Neuronal stem cell (in vitro differentiated cells): ENCODE data around the gene ZIC4.

Experiments used
- DNase-seq: peaks from one replicate; pipeline ENCODE4 v3.0.0-alpha.2; 2013; ENCODE audit warnings: low spot score
- H2AFZ ChIP-seq: one replicate; pipeline ENCODE4 v1.6.1; 2013; ENCODE audit warnings: mild to moderate bottlenecking, low read length, inconsistent platforms
- H2AK5ac ChIP-seq: 2 replicates; pipeline ENCODE4 v1.6.1; 2013; ENCODE audit warnings: low read depth, mild to moderate bottlenecking, inconsistent platforms, low read length, moderate library complexity, mixed read lengths
- H2BK120ac ChIP-seq: 2 replicates; pipeline ENCODE4 v1.6.1; 2013; ENCODE audit warnings: low read depth, mild to moderate bottlenecking, inconsistent platforms, low read length, moderate library complexity, mixed read lengths
- H2BK12ac ChIP-seq: one replicate; pipeline ENCODE4 v1.6.1; 2013; ENCODE audit warnings: low read length, inconsistent platforms
- H2BK15ac ChIP-seq: 2 replicates; pipeline ENCODE4 v1.6.1; 2013; ENCODE audit warnings: mild to moderate bottlenecking, low read length, inconsistent platforms, mixed read lengths
- H2BK5ac ChIP-seq: one replicate; pipeline ENCODE4 v1.6.1; 2013; ENCODE audit warnings: inconsistent platforms, mild to moderate bottlenecking, low read length, moderate library complexity
- H3K14ac ChIP-seq: one replicate; pipeline ENCODE4 v1.6.1; 2013; ENCODE audit warnings: low read length, inconsistent platforms
- H3K18ac ChIP-seq: 2 replicates; pipeline ENCODE4 v1.6.1; 2013; ENCODE audit warnings: low read length, inconsistent platforms
- H3K23ac ChIP-seq: 2 replicates; pipeline ENCODE4 v1.6.1; 2013; ENCODE audit warnings: low read depth, mild to moderate bottlenecking, mixed read lengths, low read length, inconsistent platforms; ENCODE audit not compliant: poor library complexity
- H3K27ac ChIP-seq: replicated peaks from 3 replicates; pipeline ENCODE4 v1.5.1; 2013; ENCODE audit warnings: low read length, inconsistent platforms
- H3K27me3 ChIP-seq, 3 experiments: 2 replicates each; pipeline ENCODE4 v1.6.1; 2013; ENCODE audit warnings: low read length in 3 of 3, mild to moderate bottlenecking in 2 of 3, inconsistent platforms in 1 of 3, low read depth in 1 of 3, mixed read lengths in 1 of 3, moderate library complexity in 1 of 3; ENCODE audit not compliant: control insufficient read depth in 3 of 3, insufficient read depth in 3 of 3
- H3K36me3 ChIP-seq, 2 donors: replicated peaks in 1 of 2; 2 replicates each; pipeline ENCODE4 v1.6.1; 2013; ENCODE audit warnings: low read length in 2 of 2; ENCODE audit not compliant: control insufficient read depth in 2 of 2, insufficient read depth in 2 of 2
- H3K4ac ChIP-seq: 2 replicates; pipeline ENCODE4 v1.6.1; 2013; ENCODE audit warnings: inconsistent platforms, mild to moderate bottlenecking, low read length, moderate library complexity
- H3K4me1 ChIP-seq, 2 donors: 1 replicate in 1 of 2; 2 replicates in 1 of 2; pipeline ENCODE4 v1.6.1; 2013; ENCODE audit warnings: low read length in 2 of 2, low read depth in 1 of 2; ENCODE audit not compliant: control insufficient read depth in 2 of 2, insufficient read depth in 1 of 2
- H3K4me2 ChIP-seq: one replicate; pipeline ENCODE4 v1.6.1; 2013; ENCODE audit warnings: mild to moderate bottlenecking, low read length, inconsistent platforms; ENCODE audit not compliant: insufficient read depth, poor library complexity, severe bottlenecking
- H3K4me3 ChIP-seq, 2 donors: 2 replicates each; pipeline ENCODE4 v1.5.1; 2013; ENCODE audit warnings: low read length in 2 of 2, mild to moderate bottlenecking in 2 of 2, inconsistent platforms in 1 of 2, moderate library complexity in 1 of 2
- H3K79me1 ChIP-seq: one replicate; pipeline ENCODE4 v1.6.1; 2013; ENCODE audit warnings: low read depth, mild to moderate bottlenecking, inconsistent platforms, low read length, moderate library complexity
- H3K9ac ChIP-seq: one replicate; pipeline ENCODE4 v1.6.1; 2013; ENCODE audit warnings: mild to moderate bottlenecking, low read depth, low read length, inconsistent platforms; ENCODE audit not compliant: poor library complexity
- H3K9me3 ChIP-seq, 2 donors: replicated peaks in 1 of 2; 2 replicates each; pipeline versions ENCODE3 to v1.6.1; 2013; ENCODE audit warnings: low read length in 2 of 2, mild to moderate bottlenecking in 2 of 2, inconsistent platforms in 1 of 2, low read depth in 1 of 2, mixed read lengths in 1 of 2, moderate library complexity in 1 of 2; ENCODE audit not compliant: control insufficient read depth in 2 of 2, insufficient read depth in 1 of 2
- H4K8ac ChIP-seq: one replicate; pipeline ENCODE4 v1.6.1; 2013; ENCODE audit warnings: low read depth, mild to moderate bottlenecking, inconsistent platforms, low read length, moderate library complexity
- H4K91ac ChIP-seq: one replicate; pipeline ENCODE4 v1.6.1; 2013; ENCODE audit warnings: low read length, low read depth, mild to moderate bottlenecking, inconsistent platforms; ENCODE audit not compliant: poor library complexity
- WGBS, 2 donors: extraction: QIAGEN DNeasy Blood & Tissue Kit; methylation state at CpG; one replicate each; pipeline ENCODE4 v1.1.7; 2013; ENCODE audit warnings: missing lambda C conversion rate in 2 of 2, mixed read lengths in 1 of 2; ENCODE audit not compliant: insufficient read length in 2 of 2, insufficient replicate concordance in 1 of 2; ENCODE audit errors: extremely low coverage in 2 of 2; 5-methylcytosine and 5-hydroxymethylcytosine counted together

The ZIC4 gene

DNA sequence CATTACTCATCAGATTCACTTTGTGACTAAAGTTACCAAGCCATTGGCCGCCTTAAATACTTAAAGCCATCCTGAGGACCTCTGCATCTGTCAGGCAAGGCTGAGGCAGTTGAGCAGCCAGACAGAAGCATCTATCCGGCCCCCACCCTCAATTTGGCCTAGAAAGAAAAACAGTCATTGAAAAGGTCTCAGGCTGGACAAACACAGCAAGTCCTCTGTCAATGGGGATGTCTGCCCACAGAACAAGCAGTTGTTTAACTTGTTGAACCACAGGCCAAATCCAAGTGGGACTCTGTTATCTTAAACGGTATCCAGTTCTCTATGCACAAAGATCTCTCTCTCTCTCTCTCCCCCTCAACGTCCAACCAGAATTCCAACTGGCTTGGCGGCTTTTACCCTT is 2.8 kb downstream of the ZIC4 start:
- Histone ChIP-seq H2BK5ac (no peak overlapping the region), H3K4me2 (no peak overlapping the region), H2AK5ac (no peak overlapping the region), H3K27ac (no peak overlapping the region), H4K91ac (no peak overlapping the region), H2BK12ac (no peak overlapping the region), H3K4ac (no peak overlapping the region), H3K9me3 (no peaks in the 10 kb centered on the region), H3K23ac (no peak overlapping the region), H3K18ac (no peak overlapping the region), H3K4me3 (no peak overlapping the region), H2BK15ac (no peak overlapping the region), H3K14ac (no peak overlapping the region), H2AFZ (no peak overlapping the region), H2BK120ac (no peak overlapping the region), H3K9ac (no peak overlapping the region), H3K4me1 (peaks cover 8 to 16% of the 10 kb centered on the region in 2 donors), H3K27me3 (peaks cover 9 to 61% (median 53%) of the 10 kb centered on the region in 3 experiments), H3K79me1 (peaks cover 4% of the 10 kb centered on the region), H4K8ac (no peak overlapping the region), H3K36me3 (no peaks in the 10 kb centered on the region)
- WGBS, 2 donors, result no CpG with 5 or more reads among the region's 5 CpGs
- DNase-seq, result no peak

DNA sequence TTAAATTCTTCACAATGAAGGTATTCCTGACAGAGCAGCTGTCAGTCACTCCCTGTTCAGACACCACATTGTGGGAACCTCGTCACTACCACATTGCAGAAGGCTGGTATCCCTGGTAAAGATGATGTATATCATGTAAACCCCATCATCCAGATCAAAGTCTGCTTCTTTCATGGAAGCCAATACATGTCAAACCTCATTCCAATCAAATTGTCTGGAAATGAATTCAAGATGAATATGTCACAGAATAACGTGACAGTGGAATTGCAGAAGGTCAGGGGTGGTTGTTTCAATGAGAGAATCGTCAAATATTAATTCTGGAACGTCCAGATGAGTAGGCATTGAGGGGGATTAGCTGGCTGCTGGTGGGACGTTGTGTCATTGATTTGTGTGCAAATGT is 4.2 kb downstream of the ZIC4 start:
- Histone ChIP-seq H2BK5ac (no peak overlapping the region), H3K27ac (no peak overlapping the region), H4K8ac (no peak overlapping the region), H3K4me3 (no peak overlapping the region), H2BK120ac (no peak overlapping the region), H3K36me3 (no peaks in the 10 kb centered on the region), H4K91ac (no peak overlapping the region), H3K4ac (no peak overlapping the region), H3K23ac (no peak overlapping the region), H3K18ac (no peak overlapping the region), H3K4me2 (no peak overlapping the region), H3K14ac (no peak overlapping the region), H3K9me3 (peaks cover 0 to 4% of the 10 kb centered on the region in 2 donors), H2AFZ (no peak overlapping the region), H2BK12ac (no peak overlapping the region), H3K4me1 (peaks cover 4 to 17% of the 10 kb centered on the region in 2 donors), H3K79me1 (peaks cover 4% of the 10 kb centered on the region), H2BK15ac (no peak overlapping the region), H3K27me3 (peaks cover 7 to 52% (median 51%) of the 10 kb centered on the region in 3 experiments), H2AK5ac (no peak overlapping the region), H3K9ac (no peak overlapping the region)
- WGBS, 2 donors, result no CpG with 5 or more reads among the region's 5 CpGs
- DNase-seq, result no peak

DNA sequence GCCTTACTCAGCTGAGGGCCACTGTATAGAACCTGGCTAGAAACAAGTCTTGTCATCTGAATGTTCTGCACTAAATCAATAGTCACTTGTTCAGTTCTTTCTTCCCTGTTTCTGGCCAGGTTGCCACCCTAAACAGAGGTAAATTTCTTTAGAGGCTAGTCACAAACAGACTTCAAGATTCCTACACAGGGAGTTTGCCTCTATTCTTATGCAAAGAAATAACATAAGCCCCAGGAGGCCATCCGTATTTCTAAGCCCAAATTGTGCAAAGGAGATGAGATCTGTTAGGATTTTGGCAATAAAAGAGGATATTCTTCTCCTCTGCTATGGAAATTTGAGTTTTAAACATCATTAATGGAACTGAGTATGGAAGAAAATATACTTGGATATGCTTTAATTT is 4.9 kb downstream of the ZIC4 start:
- WGBS, 2 donors, result no CpG with 5 or more reads among the region's 1 CpG
- H2BK120ac ChIP-seq, result no peak overlapping the region
- H4K91ac ChIP-seq, result no peak overlapping the region
- no peak overlapping the region for H2BK15ac ChIP-seq
- peaks cover 0 to 8% of the 10 kb centered on the region in 2 donors for H3K9me3 ChIP-seq
- no peak overlapping the region for H3K4ac ChIP-seq
- peaks cover 0 to 17% of the 10 kb centered on the region in 2 donors for H3K4me1 ChIP-seq
- H3K79me1 ChIP-seq, result peaks cover 4% of the 10 kb centered on the region
- H2BK12ac ChIP-seq, result no peak overlapping the region
- H3K14ac ChIP-seq, result no peak overlapping the region
- H3K27me3 ChIP-seq, result peaks cover 6 to 52% (median 43%) of the 10 kb centered on the region in 3 experiments
- no peak for DNase-seq
- no peak overlapping the region for H3K27ac ChIP-seq
- H3K4me3 ChIP-seq, result no peak overlapping the region
- no peak overlapping the region for H2AK5ac ChIP-seq
- H2BK5ac ChIP-seq, result no peak overlapping the region
- no peaks in the 10 kb centered on the region for H3K36me3 ChIP-seq
- H3K23ac ChIP-seq, result no peak overlapping the region
- H3K18ac ChIP-seq, result no peak overlapping the region
- no peak overlapping the region for H3K9ac ChIP-seq
- H4K8ac ChIP-seq, result no peak overlapping the region
- no peak overlapping the region for H3K4me2 ChIP-seq
- no peak overlapping the region for H2AFZ ChIP-seq

DNA sequence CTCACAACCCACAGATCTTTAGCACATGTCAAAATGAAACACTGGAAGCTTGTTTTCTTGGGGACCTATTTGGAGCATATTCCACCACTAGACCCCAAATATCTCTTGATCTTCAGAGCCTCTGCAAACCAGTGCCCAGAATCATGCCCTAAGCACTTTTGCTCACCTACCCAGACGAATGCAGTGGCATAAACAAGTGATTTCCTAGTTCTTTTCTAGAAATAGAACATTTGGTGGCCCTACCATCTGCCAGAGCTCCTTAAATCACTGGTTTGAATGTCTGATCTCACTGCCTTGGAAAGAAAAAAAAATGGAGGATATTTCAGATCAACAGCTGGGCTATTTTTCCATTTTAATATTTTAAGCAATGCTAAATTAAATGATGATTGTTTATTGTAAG is 5.3 kb downstream of the ZIC4 start:
- Histone ChIP-seq H2BK12ac (no peak overlapping the region), H3K27me3 (peaks cover 8 to 52% (median 39%) of the 10 kb centered on the region in 3 experiments), H3K18ac (no peak overlapping the region), H3K9ac (no peak overlapping the region), H3K36me3 (no peaks in the 10 kb centered on the region), H2BK120ac (no peak overlapping the region), H2AK5ac (no peak overlapping the region), H3K4me3 (no peak overlapping the region), H3K4me2 (no peak overlapping the region), H2BK15ac (no peak overlapping the region), H3K9me3 (peaks cover 0 to 12% of the 10 kb centered on the region in 2 donors), H3K4me1 (peaks cover 0 to 21% of the 10 kb centered on the region in 2 donors), H3K4ac (no peak overlapping the region), H3K14ac (no peak overlapping the region), H2BK5ac (no peak overlapping the region), H2AFZ (no peak overlapping the region), H3K79me1 (peaks cover 2% of the 10 kb centered on the region), H4K91ac (no peak overlapping the region), H3K27ac (no peak overlapping the region), H3K23ac (no peak overlapping the region), H4K8ac (no peak overlapping the region)
- DNase-seq, result no peak
- WGBS, 2 donors, result no CpG with 5 or more reads among the region's 1 CpG
